Heart left ventricle (tissue), 16 donors: Measurements from ENCODE around the gene PIGR. TPM values are rescaled to one million over a fixed set of nuclear protein-coding genes. Genes with fewer than 3 reads are reported as not detected.

Source experiments
- ATAC-seq, 4 donors: fragments of 200-7000 bp; cut with Tn5 transposase; one replicate each; pipeline ENCODE4 v1.9.1; 2020 to 2022; ENCODE audit warnings: moderate library complexity in 4 of 4, mild to moderate bottlenecking in 3 of 4, moderate number of reproducible peaks in 1 of 4
- DNase-seq, 5 donors: peaks; one replicate each; pipeline ENCODE4 v3.0.0-alpha.2; 2020
- H3K27ac ChIP-seq, 12 donors: fragments of 200-600 bp; sonication (generic) in 4 of 12; one replicate each; pipeline versions ENCODE4 v1.5.0 to v1.8.0; 2016 to 2022; ENCODE audit warnings: mild to moderate bottlenecking in 2 of 12
- H3K27me3 ChIP-seq, 9 donors: fragments of 200-600 bp; sonication (generic) in 2 of 9; one replicate each; pipeline versions ENCODE4 v1.5.1 to v1.8.0; 2016 to 2022; ENCODE audit warnings: mild to moderate bottlenecking in 3 of 9
- H3K36me3 ChIP-seq, 9 donors: fragments of 200-600 bp; sonication (generic) in 2 of 9; one replicate each; pipeline versions ENCODE4 v1.5.0 to v1.8.0; 2018 to 2022; ENCODE audit warnings: mild to moderate bottlenecking in 2 of 9
- H3K4me1 ChIP-seq, 12 donors: fragments of 200-600 bp; sonication (generic) in 4 of 12; one replicate each; pipeline versions ENCODE4 v1.5.0 to v1.8.0; 2016 to 2022; ENCODE audit warnings: mild to moderate bottlenecking in 3 of 12
- H3K4me3 ChIP-seq, 12 donors: fragments of 200-600 bp; sonication (generic) in 4 of 12; one replicate each; pipeline versions ENCODE4 v1.5.0 to v1.8.0; 2017 to 2022; ENCODE audit warnings: mild to moderate bottlenecking in 9 of 12, moderate library complexity in 4 of 12
- H3K9me3 ChIP-seq, 12 donors: fragments of 200-600 bp; sonication (generic) in 4 of 12; one replicate each; pipeline versions ENCODE4 v1.5.0 to v1.8.0; 2016 to 2022; ENCODE audit warnings: mild to moderate bottlenecking in 1 of 12
- CTCF ChIP-seq, 12 donors: fragments of 200-600 bp; sonication (generic) in 4 of 12; IDR thresholded peaks; one replicate each; pipeline versions ENCODE4 v1.5.0 to v1.8.0; 2018 to 2022; ENCODE audit warnings: antibody characterized with exemption in 12 of 12, mild to moderate bottlenecking in 5 of 12
- POLR2A ChIP-seq, 2 donors: fragments of 450-650 bp; IDR thresholded peaks; one replicate each; pipeline ENCODE4 v1.6.1; 2017; ENCODE audit warnings: antibody characterized with exemption in 2 of 2, mild to moderate bottlenecking in 2 of 2, moderate library complexity in 2 of 2
- WGBS, 4 donors: extraction: QIAGEN DNeasy Blood & Tissue Kit in 2 of 4; methylation state at CpG; one replicate each; pipeline versions ENCODE4 v1.1.5 to v1.1.7; 2013 to 2018; 5-methylcytosine and 5-hydroxymethylcytosine counted together
- intact Hi-C, 10 donors: fragments of 100-400 bp; cut with DNase I; formaldehyde crosslinking; loops; one replicate each; pipeline versions ENCODE4 v1.11.1 to v1.14.2; 2022
- polyA plus RNA-seq, 2 donors: library from polyadenylated mRNA; stranded (reverse); fragments of 200-250 nt; gene quantifications; one replicate each; pipeline ENCODE4 v1.2.3, GENCODE V29; 2013
- total RNA-seq, 9 donors: library from RNA; depleted of rRNA in 2 of 9; stranded (reverse); fragments of >200 nt in 2 of 9; fragmentation: NEBNext Ultra II Directional in 3 of 9; extraction: Animal tissue kit (Norgen Biotek cat#: 25700) in 3 of 9; gene quantifications; one replicate each; pipeline versions ENCODE4 v1.1.0 to v1.2.4, GENCODE V29; 2016 to 2023
- donor health status: ischemic (EF 13 %, LVEDD 7.1; RV severe dilation, severe dysfunction).
- donor health status: healthy with polysubstance abuse.
- donor health status: DM: no; HTN: yes; CAD: no.
- donor health status: DM: no; HTN: no; CAD: no.
- donor health status: ischemic (EF 25% LVEDD 6.9; RV normal size, moderate dysfunction).
- donor health status: ischemic (EF 25% LVEDD 5.7; RV mildly dilated, moderate dysfunction).
- donor health status: healthy.
- donor health status: DM: yes; HTN: yes; CAD: no.
- donor health status: ischemic (EF 35%, LVEDD 5.7; RV mildly dilated, moderate dysfunction).
- donor health status: nonischemic (EF 11% LVEDD 7.7; RV severe dilation, severe dysfunction).
- donor health status: DM: yes; HTN: yes; CAD: no.
- donor health status: PGD.
- donor health status: ischemic (EF 29% LVEDD 5.4; RV normal size, mild dysfunction).
- donor health status: nonischemic (EF 23%, LVEDD 6.1; RV moderate dilation, normal function).

PIGR gene
- total and polyA plus RNA-seq, 11 donors: 0.04 to 0.64 (median 0.45) TPM; not detected in 7

GRCh38 chr1:206949208-206949607 lies 2.9 kb upstream of the PIGR start:
- 82 to 93% (median 84%) methylated on average over 4 of the region's 4 CpGs for WGBS, 4 donors
- ATAC-seq (peak in 1 of 4 donors; percentile 48), DNase-seq (no peak)
- Histone ChIP-seq H3K4me3 (no peak overlapping the region), H3K9me3 (peaks cover 0 to 6% (median 0%) of the 10 kb centered on the region in 12 donors), H3K4me1 (no peaks in the 10 kb centered on the region), H3K27me3 (peaks cover 0 to 29% (median 6%) of the 10 kb centered on the region in 9 donors), H3K27ac (no peak overlapping the region), H3K36me3 (no peaks in the 10 kb centered on the region)
- TF ChIP-seq CTCF (IDR thresholded peaks at IDR 0.05) (no peak), POLR2A (IDR thresholded peaks at IDR 0.05) (no peak)
- intact Hi-C loops: no loop called here

GRCh38 chr1:206947255-206947654 lies 989 bp upstream of the PIGR start:
- no peak for TF ChIP-seq CTCF (IDR thresholded peaks at IDR 0.05)
- no peak for TF ChIP-seq POLR2A (IDR thresholded peaks at IDR 0.05)
- no peaks in the 10 kb centered on the region for H3K36me3 ChIP-seq
- no peak overlapping the region for H3K4me3 ChIP-seq
- no peak for ATAC-seq
- H3K4me1 ChIP-seq: no peaks in the 10 kb centered on the region
- peaks cover 0 to 6% (median 0%) of the 10 kb centered on the region in 12 donors for H3K9me3 ChIP-seq
- no peak for DNase-seq
- H3K27me3 ChIP-seq: peaks cover 0 to 38% (median 6%) of the 10 kb centered on the region in 9 donors
- H3K27ac ChIP-seq: no peak overlapping the region
- 85 to 93% (median 87%) methylated on average over 3 of the region's 3 CpGs for WGBS, 4 donors
- intact Hi-C loops: no loop called here

GRCh38 chr1:206945779-206946178 lies 487 bp downstream of the PIGR start:
- TF ChIP-seq POLR2A (IDR thresholded peaks at IDR 0.05) (no peak), CTCF (IDR thresholded peaks at IDR 0.05) (no peak)
- DNase-seq: no peak
- WGBS, 4 donors: 90 to 91% (median 90%) methylated on average over 4 of the region's 4 CpGs
- peaks cover 0 to 6% (median 0%) of the 10 kb centered on the region in 12 donors for H3K9me3 ChIP-seq
- no peaks in the 10 kb centered on the region for H3K4me1 ChIP-seq
- no peak overlapping the region for H3K4me3 ChIP-seq
- no peak overlapping the region for H3K27ac ChIP-seq
- intact Hi-C loops: no loop called here
- no peaks in the 10 kb centered on the region for H3K36me3 ChIP-seq
- H3K27me3 ChIP-seq: peaks cover 0 to 38% (median 6%) of the 10 kb centered on the region in 9 donors
- ATAC-seq: no peak

GRCh38 chr1:206944703-206945102 lies 1.6 kb downstream of the PIGR start:
- intact Hi-C loops: no loop called here

More at GRCh38 chr1:206944703-206945102, 1.6 kb downstream of the PIGR start:
- TF ChIP-seq POLR2A (IDR thresholded peaks at IDR 0.05) (no peak), CTCF (IDR thresholded peaks at IDR 0.05) (no peak)
- no peaks in the 10 kb centered on the region for H3K36me3 ChIP-seq
- H3K4me3 ChIP-seq: no peak overlapping the region
- DNase-seq: no peak
- H3K27me3 ChIP-seq: peaks cover 0 to 38% (median 6%) of the 10 kb centered on the region in 9 donors
- 38 to 50% (median 47%) methylated on average over 5 of the region's 5 CpGs for WGBS, 4 donors
- no peak overlapping the region for H3K27ac ChIP-seq
- peaks cover 0 to 3% (median 0%) of the 10 kb centered on the region in 12 donors for H3K9me3 ChIP-seq
- ATAC-seq: no peak
- no peaks in the 10 kb centered on the region for H3K4me1 ChIP-seq
